DND-41 (cell line): ENCODE measurements around the gene TEX54.

Experiments used
- ATAC-seq: fragments of 200-7000 bp; cut with Tn5 transposase; 3 replicates; pipeline ENCODE4 v1.9.1; 2021; ENCODE audit warnings: low read depth; ENCODE audit not compliant: insufficient read depth
- DNase-seq: peaks from one replicate; pipeline ENCODE4 v3.0.0-alpha.2; 2020
- H2AFZ ChIP-seq: 2 replicates; pipeline ENCODE4 v1.6.0; 2012; ENCODE audit warnings: low read depth, low read length
- H3K27ac ChIP-seq: 2 replicates; pipeline ENCODE4 v1.5.1; 2012; ENCODE audit warnings: low read length, inconsistent platforms
- H3K27me3 ChIP-seq: fragments of 200-600 bp; sonication (generic); 2 replicates; pipeline ENCODE4 v1.6.0; 2012; ENCODE audit warnings: low read length, mild to moderate bottlenecking, inconsistent platforms; ENCODE audit not compliant: insufficient read depth, poor library complexity
- H3K36me3 ChIP-seq: 2 replicates; pipeline ENCODE4 v1.5.1; 2012; ENCODE audit warnings: low read length, inconsistent platforms; ENCODE audit not compliant: insufficient read depth
- H3K4me1 ChIP-seq: 2 replicates; pipeline ENCODE4 v1.5.1; 2012; ENCODE audit warnings: mild to moderate bottlenecking, low read length; ENCODE audit not compliant: insufficient read depth
- H3K4me2 ChIP-seq: 2 replicates; pipeline ENCODE4 v1.6.0; 2012; ENCODE audit warnings: mild to moderate bottlenecking, moderate library complexity, low read length, inconsistent platforms; ENCODE audit not compliant: insufficient read depth
- H3K4me3 ChIP-seq, 2 experiments: fragments of 200-600 bp in 1 of 2; shearing (Covaris generic) in 1 of 2; 2 replicates each; pipeline ENCODE4 v1.5.1; 2012 to 2016; ENCODE audit warnings: inconsistent platforms in 2 of 2, low read length in 2 of 2, mild to moderate bottlenecking in 2 of 2, low read depth in 1 of 2, moderate library complexity in 1 of 2
- H3K79me2 ChIP-seq: 2 replicates; pipeline ENCODE4 v1.6.0; 2012; ENCODE audit warnings: low read length, inconsistent platforms; ENCODE audit not compliant: insufficient read depth
- H3K9ac ChIP-seq: 2 replicates; pipeline ENCODE4 v1.6.0; 2012; ENCODE audit warnings: low read depth, mild to moderate bottlenecking, inconsistent platforms, low read length, moderate library complexity
- H3K9me3 ChIP-seq: 2 replicates; pipeline ENCODE4 v1.5.1; 2012; ENCODE audit warnings: low read length, moderate library complexity, mild to moderate bottlenecking, inconsistent platforms; ENCODE audit not compliant: insufficient read depth, severe bottlenecking
- H4K20me1 ChIP-seq: 2 replicates; pipeline ENCODE4 v1.6.0; 2012; ENCODE audit warnings: low read length; ENCODE audit not compliant: insufficient read depth
- CTCF ChIP-seq: IDR thresholded peaks from 2 replicates; pipeline ENCODE4 v1.5.1; 2012; ENCODE audit warnings: borderline replicate concordance, low read length, moderate library complexity, mild to moderate bottlenecking; ENCODE audit not compliant: poor library complexity, severe bottlenecking; ENCODE audit errors: extremely low read depth
- EZH2 ChIP-seq: IDR thresholded peaks from 3 replicates; pipeline ENCODE4 v1.6.1; 2012; ENCODE audit warnings: borderline replicate concordance, low read depth, mild to moderate bottlenecking, moderate library complexity, low read length, inconsistent platforms; ENCODE audit not compliant: severe bottlenecking

The TEX54 gene

GRCh38 chr11:62810748-62811147 lies 21.9 kb downstream of the TEX54 start:
- H3K36me3 ChIP-seq = peaks cover 9% of the 10 kb centered on the region; the same call in 1 of the 2 replicates
- H3K9me3 ChIP-seq = no peaks in the 10 kb centered on the region
- H3K27me3 ChIP-seq = no peaks in the 10 kb centered on the region
- H3K4me2 ChIP-seq = no peak overlapping the region
- H3K4me1 ChIP-seq = peaks cover 11% of the 10 kb centered on the region
- no peaks in the 10 kb centered on the region for H4K20me1 ChIP-seq
- H2AFZ ChIP-seq = no peak overlapping the region
- no peak overlapping the region for H3K27ac ChIP-seq
- DNase-seq (no peak), ATAC-seq (no peak)
- H3K9ac ChIP-seq = no peak overlapping the region
- H3K79me2 ChIP-seq = no peaks in the 10 kb centered on the region
- no peak for TF ChIP-seq EZH2
- no peak for TF ChIP-seq CTCF
- no peak overlapping the region for H3K4me3 ChIP-seq

GRCh38 chr11:62806611-62807121 lies 26.0 kb downstream of the TEX54 start:
- Histone ChIP-seq H3K9me3 (no peaks in the 10 kb centered on the region), H3K27me3 (no peaks in the 10 kb centered on the region), H3K27ac (no peak overlapping the region; the same call in 1 of the 2 replicates), H3K4me1 (peaks cover 29% of the 10 kb centered on the region), H3K4me2 (peak overlapping the region; percentile 85), H2AFZ (no peak overlapping the region), H3K79me2 (peaks cover 35% of the 10 kb centered on the region), H3K36me3 (peaks cover 24% of the 10 kb centered on the region), H4K20me1 (peaks cover 15% of the 10 kb centered on the region; the same call in 1 of the 2 replicates), H3K9ac (no peak overlapping the region; the same call in 1 of the 2 replicates), H3K4me3 (0 out of 4 replicates have a peak overlapping the region, but pooled peaks of 1 of the 2 experiments have one; percentile 73)
- no peak for ATAC-seq
- TF ChIP-seq EZH2 (no peak), CTCF (no peak)
- no peak for DNase-seq

- peak overlapping the region; percentile 84 for H3K9ac ChIP-seq
- TF ChIP-seq EZH2 (no peak), CTCF (no peak)
- no peaks in the 10 kb centered on the region for H3K27me3 ChIP-seq
- H3K27ac ChIP-seq = peak overlapping the region; percentile 73
- H3K4me3 ChIP-seq = peak overlapping the region; percentile 42 to 73; a peak in 3 of 4 replicates
- ATAC-seq = no peak
- H3K36me3 ChIP-seq = peaks cover 31% of the 10 kb centered on the region
- H2AFZ ChIP-seq = peak overlapping the region; percentile 90
- peaks cover 42% of the 10 kb centered on the region for H3K79me2 ChIP-seq
- no peaks in the 10 kb centered on the region for H3K9me3 ChIP-seq
- H4K20me1 ChIP-seq = peaks cover 15% of the 10 kb centered on the region; the same call in 1 of the 2 replicates
- H3K4me2 ChIP-seq = peak overlapping the region; percentile 85
- peaks cover 29% of the 10 kb centered on the region for H3K4me1 ChIP-seq
- DNase-seq = no peak
Observed at GRCh38 chr11:62805961-62806441, 26.6 kb downstream of the TEX54 start.
